ENCODE data around the gene TMEM151B.

- TF ChIP-seq TCF12 (IDR thresholded peaks at IDR 0.05) (no peak), RAD21 (IDR thresholded peaks at IDR 0.05; ENCODE audit: low read length) (no peak), RXRA (IDR thresholded peaks at IDR 0.05; ENCODE audit: borderline replicate concordance, low read depth) (no peak), SIN3A (IDR thresholded peaks at IDR 0.05; ENCODE audit: borderline replicate concordance, low read depth, low read length) (no peak), USF1 (IDR thresholded peaks at IDR 0.05; ENCODE audit: borderline replicate concordance, low read depth) (no peak), POLR2AphosphoS5 (IDR thresholded peaks at IDR 0.05; ENCODE audit: low read depth, low read length) (no peak), CTCF (IDR thresholded peaks at IDR 0.05) (no peak), MXI1 (IDR thresholded peaks at IDR 0.05; ENCODE audit: low read depth, low read length) (no peak), NFIC (IDR thresholded peaks at IDR 0.05; ENCODE audit: borderline replicate concordance) (no peak), USF2 (IDR thresholded peaks at IDR 0.05; ENCODE audit: borderline replicate concordance, low read depth, low read length) (no peak), EP300 (IDR thresholded peaks at IDR 0.05; ENCODE audit: borderline replicate concordance in 1 of 2, low read depth in 1 of 2, low read length in 1 of 2) (no peak)
These were observed 7.5 kb upstream of the TMEM151B start for GRCh38 chr6:44262467-44263353.
